ENCODE results near the gene ZNF568.
A peak's percentile ranks its signal among the peaks of the same experiment; 100 is the strongest.

ZNF568 gene

DNA sequence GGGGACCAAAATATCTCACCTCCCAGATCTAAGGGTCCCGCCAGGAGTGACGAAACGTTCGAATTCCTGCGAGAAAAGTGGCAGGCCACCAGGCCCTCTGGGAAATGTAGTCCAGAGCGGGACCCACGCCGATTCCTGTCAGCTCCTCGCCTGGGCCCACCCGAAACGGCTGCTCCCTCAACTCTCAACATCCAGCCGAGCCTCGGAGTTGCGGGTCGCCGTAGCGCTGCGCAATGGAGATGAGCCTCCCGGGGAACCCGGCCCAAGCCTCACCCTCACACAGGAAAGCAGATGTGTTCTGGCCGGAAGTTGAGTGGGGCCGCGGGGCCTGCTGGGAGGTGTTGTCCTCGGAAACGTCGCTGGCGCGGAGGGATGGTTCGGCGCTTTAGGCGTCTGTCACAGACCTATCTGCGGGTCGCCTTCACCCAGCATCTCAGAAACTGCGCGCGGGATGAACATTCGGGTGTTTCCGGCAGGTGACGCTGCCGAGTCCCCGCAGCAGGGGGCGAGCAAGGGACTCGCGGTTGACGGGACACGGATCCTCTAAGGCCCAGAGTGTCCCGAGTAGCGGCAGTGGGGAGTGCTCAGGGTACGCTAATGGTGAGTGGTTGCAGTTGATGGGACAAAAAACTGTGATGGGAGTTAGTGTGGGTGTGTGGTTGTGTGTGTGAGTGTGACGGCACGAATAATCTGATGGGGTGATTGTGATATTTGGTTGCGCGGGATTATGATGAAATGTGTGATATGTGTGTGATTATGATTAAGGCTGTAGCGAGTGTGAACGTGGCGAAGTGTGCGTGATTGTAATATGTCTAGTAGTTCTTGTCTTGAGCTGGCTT is at the start of gene ZNF568, which contains the start of gene ZNF829:
TSS of gene ZNF568 (plus strand) at position 341 of the 839 bp plus-strand sequence. CDS start 6,439 bp downstream, outside the sequence.
TSS of gene ZNF829 (minus strand) at position 300 of the 839 bp plus-strand sequence. CDS start 1,124 bp downstream, outside the sequence.
- DNase-seq (ENCODE audit: low read depth in 2 of 2): peak; percentile 82 to 84

DNA sequence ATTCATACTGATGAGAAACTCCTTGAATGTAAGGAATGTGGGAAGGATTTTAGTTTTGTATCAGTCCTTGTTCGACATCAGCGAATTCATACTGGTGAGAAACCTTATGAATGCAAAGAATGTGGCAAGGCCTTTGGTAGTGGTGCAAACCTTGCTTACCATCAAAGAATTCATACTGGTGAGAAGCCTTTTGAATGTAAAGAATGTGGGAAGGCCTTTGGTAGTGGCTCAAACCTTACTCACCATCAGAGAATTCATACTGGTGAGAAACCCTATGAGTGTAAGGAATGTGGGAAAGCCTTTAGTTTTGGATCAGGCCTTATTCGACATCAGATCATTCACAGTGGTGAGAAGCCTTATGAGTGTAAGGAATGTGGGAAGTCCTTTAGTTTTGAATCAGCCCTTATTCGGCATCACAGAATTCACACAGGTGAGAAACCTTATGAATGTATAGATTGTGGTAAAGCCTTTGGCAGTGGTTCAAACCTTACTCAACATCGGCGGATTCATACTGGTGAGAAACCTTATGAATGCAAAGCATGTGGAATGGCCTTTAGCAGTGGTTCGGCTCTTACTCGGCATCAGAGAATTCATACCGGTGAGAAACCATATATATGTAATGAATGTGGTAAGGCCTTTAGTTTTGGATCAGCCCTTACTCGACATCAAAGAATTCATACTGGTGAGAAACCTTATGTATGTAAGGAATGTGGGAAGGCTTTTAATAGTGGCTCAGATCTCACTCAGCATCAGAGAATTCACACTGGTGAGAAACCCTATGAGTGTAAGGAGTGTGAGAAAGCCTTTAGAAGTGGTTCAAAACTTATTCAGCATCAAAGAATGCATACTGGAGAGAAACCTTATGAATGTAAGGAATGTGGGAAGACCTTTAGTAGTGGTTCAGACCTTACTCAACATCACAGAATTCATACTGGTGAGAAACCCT is 38.9 kb upstream of the ZNF568 start:
- no peak for DNase-seq (ENCODE audit: low read depth in 2 of 2)

DNA sequence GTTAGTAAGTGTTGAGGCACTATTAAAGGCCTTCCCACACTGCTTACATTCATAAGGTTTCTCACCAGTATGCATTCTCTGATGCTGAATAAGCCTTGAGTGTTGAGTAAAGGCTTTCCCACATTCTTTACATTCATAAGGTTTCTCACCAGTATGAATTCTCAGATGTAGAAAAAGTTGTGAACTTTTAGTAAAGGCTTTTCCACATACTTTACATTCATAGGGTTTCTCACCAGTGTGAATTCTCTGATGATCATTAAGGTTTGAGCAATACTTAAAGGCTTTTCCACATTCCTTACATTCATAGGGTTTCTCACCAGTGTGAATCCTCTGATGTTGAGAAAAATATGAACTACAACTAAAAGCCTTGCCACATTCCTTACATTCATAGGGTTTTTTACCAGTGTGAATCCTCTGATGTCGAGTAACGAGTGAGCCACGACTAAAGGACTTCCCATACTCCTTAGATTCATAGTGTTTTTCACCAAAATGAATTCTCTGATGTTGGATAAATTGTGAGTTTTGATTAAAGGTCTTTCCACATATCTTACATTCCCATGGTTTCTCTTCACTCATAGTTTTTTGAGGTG is 24.3 kb upstream of the ZNF568 start:
- DNase-seq (ENCODE audit: low read depth in 2 of 2): no peak

DNA sequence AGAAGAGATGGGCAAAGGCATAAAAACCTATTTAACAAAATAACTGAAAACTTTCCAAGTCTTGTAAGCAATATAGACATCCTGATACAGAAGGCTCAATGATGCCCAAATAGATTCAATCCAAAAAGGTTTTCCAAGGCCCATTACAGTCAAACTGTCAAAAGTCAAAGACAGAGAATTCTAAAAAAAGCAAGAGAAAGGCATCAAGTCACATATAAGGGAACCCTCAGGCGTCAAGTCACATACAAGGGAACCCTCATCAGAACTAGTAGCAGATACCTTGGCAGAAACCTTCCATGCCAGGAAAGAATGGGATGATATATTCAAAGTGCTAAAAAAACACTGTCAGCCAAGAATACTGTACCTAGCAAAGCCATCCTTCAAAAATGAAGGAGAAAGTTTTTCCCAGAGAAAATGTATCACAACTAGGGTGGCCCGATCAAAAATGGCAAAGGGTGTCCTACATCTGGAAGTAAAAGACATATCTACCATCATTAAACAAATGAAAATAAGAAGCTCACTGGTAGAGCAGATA is 21.2 kb upstream of the ZNF568 start:
- DNase-seq (ENCODE audit: low read depth in 2 of 2): no peak

DNA sequence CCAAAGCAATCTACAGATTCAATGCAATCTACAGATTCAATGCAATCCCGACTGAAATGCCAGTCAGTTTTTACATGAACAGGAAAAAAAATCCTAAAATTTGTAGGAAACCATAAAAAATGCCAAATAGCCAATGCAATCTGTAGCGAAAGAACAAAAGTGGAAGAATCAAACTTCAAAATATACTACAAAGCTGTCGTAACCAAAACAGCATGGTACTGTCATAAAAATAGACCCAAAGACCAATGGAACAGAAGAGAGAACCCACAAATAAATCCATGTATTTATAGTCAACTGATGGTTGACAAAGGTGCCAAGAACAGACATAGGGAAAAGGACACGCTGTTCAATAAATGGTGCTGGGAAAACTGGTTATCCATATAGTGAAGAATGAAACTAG is 17.7 kb upstream of the ZNF568 start:
- no peak for DNase-seq (ENCODE audit: low read depth in 2 of 2)

DNA sequence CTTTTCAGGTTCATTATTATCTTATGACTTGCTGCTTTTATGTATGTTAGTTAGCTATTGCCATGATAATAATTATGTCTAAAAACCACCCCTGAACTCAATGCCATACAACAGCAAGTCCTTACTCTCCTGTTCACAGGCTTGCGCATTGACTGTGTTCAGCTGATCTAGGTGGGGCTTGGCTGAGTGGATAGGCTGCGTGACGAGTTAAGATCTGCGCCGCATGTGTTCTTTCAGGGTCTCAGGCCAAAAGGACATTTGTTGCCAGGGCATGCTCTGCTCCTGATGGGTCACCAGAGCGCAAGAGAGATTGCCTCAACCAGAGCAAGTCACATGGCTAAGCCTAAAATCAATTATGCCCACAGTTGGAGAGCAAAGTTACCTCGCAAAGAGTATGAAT is 859 bp downstream of the ZNF568 start:
- DNase-seq (ENCODE audit: low read depth in 2 of 2): no peak

DNA sequence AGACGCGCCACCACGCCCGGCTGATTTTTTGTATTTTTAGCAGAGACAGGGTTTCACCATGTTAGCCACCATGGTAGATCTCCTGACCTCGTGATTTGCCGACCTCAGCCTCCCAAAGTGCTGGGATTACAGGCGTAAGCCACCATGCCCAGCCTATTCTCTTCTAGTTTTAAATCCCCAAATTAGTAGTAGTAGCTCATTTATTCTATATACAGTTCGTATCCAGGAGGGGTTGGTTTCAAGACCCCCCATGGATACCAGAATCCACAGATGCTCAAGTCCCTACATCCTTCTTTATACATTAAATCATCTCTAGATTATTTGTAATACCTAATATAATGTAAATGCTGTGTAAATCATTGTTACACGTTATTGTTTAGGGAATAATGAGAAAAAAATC is 2.0 kb downstream of the ZNF568 start:
- DNase-seq (ENCODE audit: low read depth in 2 of 2): no peak

DNA sequence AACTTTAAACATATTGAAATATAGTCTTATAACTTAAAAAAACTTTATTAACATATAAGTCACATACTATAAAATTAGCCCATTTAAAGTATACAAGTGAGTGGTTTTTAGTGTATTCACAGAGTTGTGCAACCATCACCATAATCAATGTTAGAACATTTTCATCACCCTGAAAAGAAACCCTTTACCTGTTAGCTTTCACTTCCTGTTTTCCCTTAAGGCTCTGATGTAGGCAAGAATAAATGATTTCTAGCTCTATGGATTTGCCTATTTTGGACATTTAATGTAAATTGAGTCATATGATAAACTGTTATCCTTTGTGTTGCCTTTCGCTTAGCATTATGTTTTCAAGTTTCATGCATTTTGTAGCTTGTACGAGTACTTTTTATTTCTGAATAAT is 15.6 kb downstream of the ZNF568 start:
- no peak for DNase-seq (ENCODE audit: low read depth in 2 of 2)

DNA sequence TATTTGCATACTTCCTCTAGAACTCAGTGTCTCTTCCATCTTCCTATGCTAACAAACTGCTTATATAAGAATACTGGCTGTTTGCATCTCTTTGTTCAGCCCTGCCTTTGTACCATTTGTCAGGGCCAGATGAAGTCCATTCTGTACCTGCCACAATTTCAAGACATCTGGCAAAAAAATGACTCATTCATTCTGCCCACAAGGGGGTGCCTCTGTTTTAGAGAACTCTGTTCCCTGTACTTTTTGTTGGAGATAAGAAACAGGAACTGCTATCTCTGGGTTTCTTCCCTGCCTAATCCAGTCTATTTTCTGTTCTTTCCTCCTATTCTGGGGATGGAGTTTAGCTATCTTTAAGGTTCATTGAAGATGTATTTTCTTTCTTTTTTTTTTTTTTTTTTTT is 23.0 kb downstream of the ZNF568 start:
- no peak for DNase-seq (ENCODE audit: low read depth in 2 of 2)

DNA sequence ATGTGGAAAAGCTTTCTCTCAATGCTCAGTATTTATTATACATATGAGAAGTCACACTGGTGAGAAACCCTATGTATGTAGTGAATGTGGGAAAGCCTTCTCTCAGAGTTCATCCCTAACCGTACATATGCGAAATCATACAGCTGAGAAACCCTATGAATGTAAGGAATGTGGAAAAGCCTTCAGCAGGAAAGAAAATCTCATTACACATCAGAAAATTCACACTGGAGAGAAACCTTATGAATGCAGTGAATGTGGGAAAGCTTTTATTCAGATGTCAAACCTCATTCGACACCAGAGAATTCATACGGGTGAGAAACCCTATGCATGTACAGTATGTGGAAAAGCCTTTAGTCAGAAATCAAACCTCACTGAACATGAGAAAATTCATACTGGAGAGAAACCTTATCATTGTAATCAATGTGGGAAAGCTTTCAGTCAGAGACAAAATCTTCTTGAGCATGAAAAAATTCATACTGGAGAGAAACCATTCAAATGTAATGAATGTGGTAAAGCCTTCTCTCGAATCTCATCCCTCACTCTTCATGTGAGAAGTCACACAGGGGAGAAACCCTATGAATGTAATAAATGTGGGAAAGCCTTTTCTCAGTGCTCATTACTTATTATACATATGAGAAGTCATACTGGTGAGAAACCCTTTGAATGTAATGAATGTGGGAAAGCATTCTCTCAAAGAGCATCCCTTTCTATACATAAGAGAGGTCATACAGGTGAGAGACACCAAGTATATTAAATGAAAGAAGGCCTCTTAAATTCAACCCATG is 34.4 kb downstream of the ZNF568 start:
- no peak for DNase-seq (ENCODE audit: low read depth in 2 of 2)

DNA sequence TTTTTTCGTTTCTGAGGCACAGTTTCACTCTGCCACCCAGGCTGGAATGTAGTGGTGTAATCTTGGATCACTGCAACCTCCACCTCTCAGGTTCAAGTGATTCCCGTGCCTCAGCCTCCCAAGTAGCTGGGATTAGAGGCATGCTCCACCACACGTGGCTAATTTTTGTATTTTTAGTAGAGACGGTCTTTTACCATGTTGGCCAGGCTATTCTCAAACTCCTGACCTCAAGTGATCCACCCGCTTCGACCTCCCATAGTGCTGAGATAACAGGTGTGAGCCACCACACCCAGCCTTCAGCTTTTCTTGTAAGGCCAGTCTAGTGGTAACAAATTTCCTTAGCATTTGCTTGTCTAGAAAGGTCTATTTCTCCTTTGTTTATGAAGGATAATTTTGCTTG is 46.2 kb downstream of the ZNF568 start:
- no peak for DNase-seq (ENCODE audit: low read depth in 2 of 2)

DNA sequence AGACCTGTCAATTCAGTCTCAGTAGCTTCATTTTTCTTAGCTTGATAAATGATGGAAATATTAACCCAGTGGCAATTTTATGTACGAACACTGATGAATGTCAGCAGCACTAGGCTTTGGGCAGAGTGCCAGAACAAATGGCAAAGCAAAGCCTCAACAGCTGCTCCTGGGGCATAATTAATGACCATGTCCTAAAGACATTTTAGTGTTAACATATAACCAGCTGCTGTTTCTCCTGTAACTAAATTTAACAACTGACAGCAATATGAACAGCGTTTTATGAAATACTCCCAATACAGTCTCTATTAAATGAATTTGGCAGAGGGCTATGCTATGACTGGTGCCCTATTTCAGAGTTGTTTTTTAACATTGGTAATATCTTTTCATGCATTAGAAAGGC is 47.1 kb downstream of the ZNF568 start:
- no peak for DNase-seq (ENCODE audit: low read depth in 2 of 2)

DNA sequence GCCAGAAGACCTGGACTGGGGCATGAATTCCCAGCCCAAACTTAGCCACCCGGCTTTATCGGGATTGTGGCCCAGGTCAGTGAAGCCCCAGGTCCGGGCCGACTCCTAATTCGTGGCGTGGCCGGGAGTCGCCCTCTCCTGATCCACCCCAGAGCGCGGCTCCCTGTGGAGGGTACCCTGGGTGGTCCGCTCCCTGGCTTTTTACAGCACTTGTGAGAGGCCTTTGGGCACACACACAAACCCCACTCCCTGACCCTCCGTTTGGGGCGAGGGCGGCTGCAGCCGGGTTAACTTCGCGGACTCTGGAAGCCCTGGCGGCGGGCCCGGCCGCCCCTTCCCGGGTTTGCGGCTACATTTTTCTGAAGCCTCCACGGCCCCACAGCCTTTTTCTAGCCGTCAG is 56.4 kb downstream of the ZNF568 start:
- DNase-seq (ENCODE audit: low read depth in 2 of 2): no peak

DNA sequence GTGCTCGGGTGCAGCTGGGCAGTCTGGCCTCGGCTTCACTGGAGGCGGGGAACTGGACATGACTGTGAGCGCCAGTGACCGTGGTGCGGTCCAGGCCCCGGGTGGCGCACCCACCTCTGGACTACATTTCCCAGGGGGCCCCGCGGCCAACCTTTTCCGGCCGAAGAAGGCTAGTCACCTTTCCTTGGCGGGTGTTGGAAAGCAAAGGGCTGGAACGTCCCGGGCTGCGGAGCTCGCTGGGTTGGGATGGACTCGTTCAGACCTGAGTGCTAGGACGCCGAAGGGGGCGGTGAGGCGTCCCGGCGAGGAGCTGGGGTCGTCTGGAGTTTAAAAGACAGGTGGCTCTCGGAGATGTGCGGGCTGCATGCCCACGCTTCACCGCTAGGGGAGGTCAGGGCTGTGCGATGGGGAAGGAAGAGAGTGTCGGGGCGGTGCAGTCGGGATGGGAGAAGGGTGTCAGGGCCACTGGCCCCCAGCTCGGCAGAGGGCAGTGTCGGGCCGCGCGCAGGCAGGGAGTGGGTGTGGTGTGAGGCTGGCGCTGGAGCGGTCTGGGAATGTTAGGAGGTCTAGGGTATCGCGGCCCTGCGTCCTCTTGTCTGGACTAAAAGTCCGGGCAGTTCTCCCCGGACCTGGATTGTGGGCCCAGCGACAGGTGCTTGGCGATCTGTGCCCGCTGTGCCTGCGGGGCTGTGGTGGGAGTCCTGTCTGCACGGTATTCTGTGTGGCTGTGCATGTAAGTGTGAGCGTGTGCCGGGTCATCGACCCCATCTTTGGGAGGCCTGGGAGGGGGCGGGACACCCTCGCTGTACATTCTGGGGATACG is 57.1 kb downstream of the ZNF568 start:
- peak; percentile 60 to 70 for DNase-seq (ENCODE audit: low read depth in 2 of 2)

DNA sequence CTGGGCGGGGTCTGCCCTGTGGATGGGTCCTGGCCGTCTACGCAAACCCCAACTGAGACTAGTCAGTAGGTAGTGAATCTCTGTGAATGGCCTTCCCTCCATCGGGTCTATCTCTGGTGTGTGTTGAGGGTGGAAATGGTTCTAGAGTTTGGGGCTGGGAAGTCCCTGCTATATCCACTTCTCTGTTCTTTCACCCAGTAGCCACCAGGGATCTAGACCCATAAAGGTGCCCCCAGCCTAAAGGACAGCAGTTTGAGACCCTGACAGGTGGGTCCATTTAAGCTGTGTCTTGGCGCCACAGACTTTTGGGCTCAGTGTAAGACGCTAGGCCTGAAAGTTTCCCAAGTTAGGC is 57.7 kb downstream of the ZNF568 start:
- no peak for DNase-seq (ENCODE audit: low read depth in 2 of 2)

DNA sequence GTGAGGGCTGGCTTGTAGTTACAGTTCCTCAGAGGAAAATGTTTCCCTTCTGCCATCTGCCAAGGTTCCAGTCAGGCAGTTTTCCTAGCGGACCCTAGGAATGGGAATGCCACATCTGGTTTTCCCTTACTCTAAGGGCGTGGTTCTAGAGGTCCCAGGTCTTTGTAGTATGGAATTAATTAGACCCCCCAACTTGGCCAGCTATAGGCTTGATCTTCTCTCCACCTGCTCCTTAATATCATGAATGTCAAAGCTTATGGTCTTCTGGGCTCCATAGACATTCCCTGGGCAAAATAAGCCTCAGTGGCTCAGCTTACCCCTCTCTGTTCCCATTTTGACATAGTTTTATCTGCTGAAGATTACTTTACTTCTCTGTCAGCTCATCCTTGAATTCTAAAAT is 70.0 kb downstream of the ZNF568 start:
- DNase-seq (ENCODE audit: low read depth in 2 of 2): no peak

DNA sequence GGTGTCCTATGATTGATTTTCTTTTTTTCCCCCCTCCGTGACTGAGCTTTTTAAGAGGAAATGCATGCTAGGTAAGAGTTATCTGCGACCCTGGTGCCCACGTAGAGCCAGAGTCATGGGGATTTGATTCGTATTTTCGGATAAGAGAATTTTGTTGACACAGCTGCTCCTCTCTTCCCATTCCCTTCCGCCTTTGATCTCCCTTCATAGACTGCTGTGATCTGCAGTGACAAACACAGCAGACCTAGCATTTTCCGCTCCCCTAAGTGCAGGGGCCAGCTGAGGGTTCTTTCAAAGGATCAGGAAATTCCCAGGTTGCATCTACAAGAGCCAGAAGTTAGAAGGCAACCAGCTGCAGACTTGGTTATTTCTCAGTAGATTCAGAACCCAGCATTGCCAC is 70.5 kb downstream of the ZNF568 start:
- no peak for DNase-seq (ENCODE audit: low read depth in 2 of 2)

DNA sequence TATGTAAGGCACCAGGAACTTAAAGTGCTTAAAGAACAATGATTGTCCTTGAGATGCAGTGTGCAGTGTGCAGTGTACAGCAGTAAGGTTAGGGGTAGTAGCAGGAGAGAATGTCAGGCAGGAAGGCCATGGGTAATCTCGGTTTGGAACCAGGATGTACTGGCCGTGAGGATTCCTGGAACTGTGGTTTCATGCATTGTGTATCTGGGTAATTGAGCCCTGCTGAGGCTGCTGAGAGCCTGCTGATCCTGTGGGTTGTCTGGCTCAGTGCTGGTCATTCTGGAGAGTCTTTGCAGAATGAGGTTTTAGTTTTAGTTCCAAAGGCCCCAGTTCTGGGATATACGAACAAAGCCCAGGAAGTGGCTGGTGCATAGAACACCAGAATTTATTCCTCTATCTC is 71.0 kb downstream of the ZNF568 start:
- DNase-seq (ENCODE audit: low read depth in 2 of 2): no peak

DNA sequence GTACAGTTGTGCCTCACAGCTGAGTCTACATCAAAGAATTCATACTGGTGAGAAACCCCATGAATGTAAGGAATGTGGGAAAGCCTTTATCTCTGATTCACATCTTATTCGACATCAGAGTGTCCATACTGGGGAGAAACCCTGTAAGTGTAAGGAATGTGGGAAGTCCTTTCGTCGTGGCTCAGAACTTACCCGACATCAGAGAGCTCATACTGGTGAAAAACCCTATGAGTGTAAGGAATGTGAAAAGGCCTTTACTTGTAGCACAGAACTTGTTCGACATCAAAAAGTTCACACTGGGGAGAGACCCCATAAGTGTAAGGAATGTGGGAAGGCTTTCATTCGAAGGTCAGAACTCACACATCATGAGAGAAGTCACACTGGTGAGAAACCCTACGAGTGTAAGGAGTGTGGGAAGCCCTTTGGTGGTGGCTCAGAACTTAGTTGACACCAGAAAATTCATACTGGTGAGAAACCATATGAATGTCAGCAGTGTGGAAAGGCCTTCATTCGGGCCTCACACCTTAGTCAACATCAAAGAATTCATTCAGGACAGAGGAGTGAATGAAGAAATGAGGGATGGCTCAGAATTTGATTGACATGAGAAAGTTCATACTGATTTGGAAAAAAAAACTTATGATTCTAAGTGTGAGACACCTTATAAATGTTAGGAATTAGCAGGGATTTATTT is 81.2 kb downstream of the ZNF568 start:
- no peak for DNase-seq (ENCODE audit: low read depth in 2 of 2)

DNA sequence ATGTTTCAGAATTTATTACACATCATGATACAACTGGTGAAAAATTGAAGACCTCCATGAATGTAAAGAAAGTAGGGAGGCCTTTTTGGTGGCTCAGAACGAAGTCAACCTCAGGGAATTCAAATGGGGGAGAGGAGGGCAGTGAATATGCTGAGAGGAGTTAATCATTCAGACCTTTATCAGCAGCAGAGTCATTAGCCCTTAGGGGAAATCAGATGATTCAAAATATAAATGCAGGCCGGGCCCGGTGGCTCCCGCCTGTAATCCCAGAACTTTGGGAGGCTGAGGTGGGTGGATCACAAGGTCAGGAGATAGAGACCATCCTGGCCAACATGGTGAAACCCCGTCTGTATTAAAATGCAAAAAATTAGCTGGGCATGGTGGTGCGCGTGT is 81.7 kb downstream of the ZNF568 start:
- no peak for DNase-seq (ENCODE audit: low read depth in 2 of 2)
